Inflammatory macrophage treated with lipopolysaccharide for 1 hour (primary cell): ENCODE data around the gene RAD51AP1.
"Not testable (repeated sequence)": the region's sequence is repeated elsewhere in the genome, so short reads cannot be mapped to it uniquely, and the experiment has no call there.

Experiments
- DNase-seq, 2 donors: peaks; one replicate each; pipeline ENCODE4 v3.0.0-alpha.2; 2020 to 2022

RAD51AP1 gene, protein sequence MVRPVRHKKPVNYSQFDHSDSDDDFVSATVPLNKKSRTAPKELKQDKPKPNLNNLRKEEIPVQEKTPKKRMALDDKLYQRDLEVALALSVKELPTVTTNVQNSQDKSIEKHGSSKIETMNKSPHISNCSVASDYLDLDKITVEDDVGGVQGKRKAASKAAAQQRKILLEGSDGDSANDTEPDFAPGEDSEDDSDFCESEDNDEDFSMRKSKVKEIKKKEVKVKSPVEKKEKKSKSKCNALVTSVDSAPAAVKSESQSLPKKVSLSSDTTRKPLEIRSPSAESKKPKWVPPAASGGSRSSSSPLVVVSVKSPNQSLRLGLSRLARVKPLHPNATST

DNA sequence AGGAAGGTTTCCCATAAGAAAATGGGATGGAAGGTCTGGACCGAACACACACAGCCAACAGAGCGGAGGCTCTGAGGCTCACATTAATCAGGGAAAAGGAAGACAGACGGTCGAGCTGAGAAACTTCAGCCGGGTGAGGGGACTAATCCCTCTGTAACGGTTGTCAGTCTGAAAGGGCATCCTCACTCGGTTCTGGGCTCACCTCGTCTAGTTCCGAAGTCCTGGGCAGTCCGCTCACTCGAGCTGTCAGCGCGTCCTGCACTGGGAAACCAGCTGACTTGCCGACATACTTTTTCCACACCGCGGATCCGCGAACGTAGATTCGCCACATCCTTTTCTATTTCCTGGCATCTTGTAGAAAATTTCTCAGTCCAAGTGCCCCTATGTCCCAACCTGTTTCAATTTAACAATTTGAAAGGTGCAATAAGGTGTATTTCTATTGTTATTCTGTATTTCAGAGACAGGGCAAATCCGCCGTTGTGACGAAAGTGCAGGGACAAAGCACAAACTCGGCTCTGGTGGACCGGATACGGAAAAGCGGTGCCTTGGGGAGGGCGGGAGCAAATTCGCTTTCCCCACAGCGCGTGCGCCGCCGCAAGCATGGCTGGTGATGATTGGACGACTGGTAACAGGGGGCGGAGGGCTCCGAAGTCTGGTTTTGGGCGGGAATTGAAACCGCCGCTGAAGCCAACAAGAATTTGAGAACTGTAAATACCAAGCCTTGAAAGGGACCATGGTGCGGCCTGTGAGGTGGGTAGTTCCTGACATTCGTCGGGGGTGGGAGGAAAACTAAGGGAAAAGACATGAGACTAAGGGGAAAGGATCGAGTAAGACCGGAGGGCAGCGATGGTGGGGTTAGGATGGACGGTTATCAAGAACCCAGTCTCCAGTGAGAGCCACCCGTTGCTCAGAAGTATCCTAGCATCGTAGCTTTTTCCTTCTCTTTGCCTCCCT is at the start of gene RAD51AP1:
TSS of gene RAD51AP1 (plus strand) at position 684 of the 954 bp plus-strand sequence. CDS start at position 734, 50 bp downstream.
- peak; percentile 95 to 97 for DNase-seq

DNA sequence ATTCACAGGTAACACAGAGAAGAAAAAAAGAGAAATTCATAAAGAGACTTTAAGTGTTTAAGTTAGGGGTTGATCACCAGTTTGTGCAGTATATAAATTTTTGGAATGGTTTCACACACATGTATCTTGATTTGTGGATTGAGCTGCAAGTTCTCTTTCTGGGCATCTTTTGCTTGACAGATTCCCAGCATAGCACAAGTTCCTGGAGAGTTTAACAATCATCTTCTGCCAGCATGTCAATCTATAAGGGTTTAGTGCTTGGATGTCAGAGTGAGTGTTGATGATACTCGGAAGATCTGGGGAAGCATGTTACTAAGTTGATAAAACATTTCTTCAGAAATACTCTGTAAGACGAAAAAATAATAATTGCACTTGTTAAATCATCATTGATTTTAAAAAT is 49.1 kb upstream of the RAD51AP1 start:
- DNase-seq = no peak

DNA sequence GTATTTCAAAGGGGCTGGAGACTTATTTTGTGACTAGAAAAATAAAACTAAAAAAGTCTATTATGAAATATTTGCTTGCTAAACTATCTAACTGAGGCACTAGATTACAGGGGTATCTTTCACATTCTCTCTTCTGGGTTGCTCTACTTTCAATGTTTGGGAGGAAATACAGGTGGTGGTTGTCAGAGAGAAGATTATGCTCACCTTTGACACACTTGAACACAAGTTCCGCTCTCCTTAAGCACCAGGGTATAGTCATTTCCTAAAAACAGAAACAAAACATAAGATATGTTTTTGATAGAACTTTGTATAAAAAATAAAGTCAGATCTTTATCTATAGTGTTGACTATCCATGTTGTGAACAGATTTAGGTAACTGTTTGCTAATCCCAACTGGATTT is 47.7 kb upstream of the RAD51AP1 start:
- DNase-seq = no peak

DNA sequence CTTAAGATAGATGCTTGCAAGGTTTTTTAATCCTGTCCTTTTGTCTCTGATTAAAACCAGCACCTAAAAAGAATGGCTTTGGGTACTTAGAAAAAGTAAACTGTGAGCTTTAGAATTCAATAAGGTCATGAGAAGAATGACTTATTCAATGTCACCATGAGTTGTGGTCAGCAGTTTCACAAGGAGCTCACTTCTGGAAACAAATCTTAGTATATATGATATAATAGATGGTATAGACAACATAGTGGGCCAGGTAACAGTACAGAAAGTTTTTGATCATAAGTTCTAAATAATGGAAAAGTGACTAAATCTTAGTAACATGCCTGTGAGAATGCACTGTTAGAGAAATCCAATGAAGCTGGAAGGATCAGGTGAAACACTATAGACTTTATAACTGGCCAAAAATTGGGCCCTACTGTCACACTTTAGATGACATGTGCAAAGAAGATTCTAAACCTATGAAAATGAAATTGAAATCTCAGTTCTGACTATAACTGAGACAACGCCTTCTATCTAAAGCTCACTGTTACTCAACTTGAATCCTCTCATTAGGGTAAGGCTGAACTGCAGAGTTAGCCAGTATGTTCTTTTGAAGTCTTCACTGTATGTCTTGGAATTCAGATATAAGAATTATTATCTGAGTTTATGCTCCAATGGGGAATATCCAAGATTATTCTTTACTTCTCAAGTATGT is 42.4 kb upstream of the RAD51AP1 start:
- DNase-seq = no peak

DNA sequence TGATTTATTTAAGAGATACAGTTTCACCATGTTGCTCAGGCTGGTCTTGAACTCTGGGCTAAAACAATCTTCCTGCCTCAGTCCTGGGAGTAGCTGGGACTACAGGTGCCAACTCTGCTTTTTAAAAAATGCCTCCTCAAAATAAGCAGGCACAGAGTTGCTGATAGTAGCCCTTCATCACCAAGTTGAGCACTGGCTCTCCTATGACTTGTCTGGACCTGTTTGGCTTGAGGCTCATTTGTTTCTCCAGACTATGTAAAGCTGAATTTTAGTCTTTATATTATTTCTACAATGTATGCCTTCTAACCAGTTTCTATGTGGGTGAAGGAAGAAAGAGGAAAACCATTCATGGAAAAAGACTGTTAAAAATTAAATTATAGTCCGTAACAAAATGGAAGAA is 39.5 kb upstream of the RAD51AP1 start:
- no peak for DNase-seq

DNA sequence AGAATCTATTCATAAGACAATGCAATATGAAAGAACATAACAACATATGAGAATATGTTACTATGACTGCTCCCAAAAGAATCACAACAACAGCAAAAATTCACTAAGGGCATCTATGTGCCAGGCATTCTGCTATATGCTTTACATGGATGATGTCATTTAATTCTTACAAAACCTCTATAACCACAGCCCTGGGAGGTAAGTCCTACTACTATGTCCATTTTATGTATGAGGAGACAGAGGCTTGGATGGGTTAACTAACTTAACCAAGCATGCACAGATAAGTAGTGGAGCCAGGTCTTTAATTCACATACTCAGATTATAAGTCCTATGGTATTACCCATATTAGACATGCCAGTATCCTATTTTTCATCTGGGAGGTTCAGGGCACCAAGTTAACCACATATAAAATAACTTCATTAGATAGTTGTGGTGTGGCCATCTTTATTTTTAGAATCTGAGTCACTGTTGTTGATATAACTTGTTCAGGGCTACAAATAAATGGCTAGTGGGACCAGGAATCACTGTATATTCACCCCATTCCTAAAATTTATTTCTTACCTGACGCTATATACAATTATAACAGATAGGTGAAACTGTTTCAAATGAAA is 33.2 kb upstream of the RAD51AP1 start:
- no peak for DNase-seq

DNA sequence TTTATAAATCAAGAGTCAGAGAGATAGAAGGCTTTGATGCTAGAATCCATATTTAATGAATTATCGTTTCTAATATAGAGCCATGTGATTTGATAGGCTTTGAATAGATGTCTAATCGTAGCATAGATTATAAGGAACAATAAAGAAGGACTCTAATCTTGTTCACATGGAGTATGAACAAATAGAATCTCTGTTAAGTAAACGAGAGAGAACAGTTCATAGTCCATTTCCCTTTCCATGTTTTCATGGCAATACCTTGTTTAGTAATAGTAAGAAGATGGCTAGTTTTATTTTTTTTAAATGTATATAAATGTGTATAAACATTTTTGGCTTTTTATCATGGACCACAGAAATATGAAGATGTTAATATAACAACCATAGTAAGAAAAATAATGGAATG is 32.3 kb upstream of the RAD51AP1 start:
- no peak for DNase-seq

DNA sequence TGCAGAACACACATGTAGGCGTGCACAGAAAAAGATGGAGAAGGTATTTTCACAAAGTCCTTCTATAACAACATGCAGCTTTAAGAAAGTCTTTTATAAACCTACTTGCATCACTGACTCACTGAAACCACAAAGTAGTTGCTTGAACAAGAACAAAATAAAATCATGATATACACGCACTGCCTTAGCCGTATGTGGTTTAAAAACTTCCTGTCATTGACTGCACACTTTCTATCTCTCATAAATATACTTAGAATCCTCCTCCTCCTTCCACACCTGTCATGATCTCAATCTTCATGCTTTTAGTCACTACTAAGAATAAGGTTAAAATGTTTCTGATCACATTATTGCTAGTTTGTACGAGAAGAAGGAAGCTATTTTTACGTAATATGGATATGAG is 31.8 kb upstream of the RAD51AP1 start:
- no peak for DNase-seq

DNA sequence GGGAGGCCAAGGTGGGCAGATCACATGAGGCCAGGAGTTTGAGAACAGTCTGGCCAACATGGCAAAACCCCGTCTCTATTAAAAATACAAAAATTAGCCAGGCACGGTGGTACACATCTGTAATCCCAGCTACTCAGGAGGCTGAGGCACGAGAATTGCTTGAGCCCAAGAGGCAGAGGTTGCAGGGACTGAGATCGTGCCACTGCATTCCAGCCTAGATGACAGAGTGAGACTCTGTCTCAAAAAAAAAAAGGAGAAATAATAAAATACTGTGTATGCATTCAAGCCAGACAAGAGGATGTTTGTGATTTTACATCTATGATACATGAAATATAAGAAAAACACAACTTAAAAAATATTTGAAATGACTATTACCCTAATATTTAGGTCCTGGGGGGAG is 30.2 kb upstream of the RAD51AP1 start:
- DNase-seq = not testable (repeated sequence)

DNA sequence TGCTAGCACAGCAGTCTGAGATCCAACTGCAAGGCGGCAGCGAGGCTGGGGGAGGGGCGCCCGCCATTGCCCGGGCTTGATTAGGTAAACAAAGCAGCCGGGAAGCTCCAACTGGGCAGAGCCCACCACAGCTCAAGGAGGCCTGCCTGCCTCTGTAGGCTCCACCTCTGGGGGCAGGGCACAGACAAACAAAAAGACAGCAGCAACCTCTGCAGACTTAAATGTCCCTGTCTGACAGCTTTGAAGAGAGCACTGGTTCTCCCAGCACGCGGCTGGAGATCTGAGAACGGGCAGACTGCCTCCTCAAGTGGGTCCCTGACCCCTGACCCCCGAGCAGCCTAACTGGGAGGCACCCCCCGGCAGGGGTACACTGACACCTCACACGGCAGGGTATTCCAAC is 29.4 kb upstream of the RAD51AP1 start:
- not testable (repeated sequence) for DNase-seq

DNA sequence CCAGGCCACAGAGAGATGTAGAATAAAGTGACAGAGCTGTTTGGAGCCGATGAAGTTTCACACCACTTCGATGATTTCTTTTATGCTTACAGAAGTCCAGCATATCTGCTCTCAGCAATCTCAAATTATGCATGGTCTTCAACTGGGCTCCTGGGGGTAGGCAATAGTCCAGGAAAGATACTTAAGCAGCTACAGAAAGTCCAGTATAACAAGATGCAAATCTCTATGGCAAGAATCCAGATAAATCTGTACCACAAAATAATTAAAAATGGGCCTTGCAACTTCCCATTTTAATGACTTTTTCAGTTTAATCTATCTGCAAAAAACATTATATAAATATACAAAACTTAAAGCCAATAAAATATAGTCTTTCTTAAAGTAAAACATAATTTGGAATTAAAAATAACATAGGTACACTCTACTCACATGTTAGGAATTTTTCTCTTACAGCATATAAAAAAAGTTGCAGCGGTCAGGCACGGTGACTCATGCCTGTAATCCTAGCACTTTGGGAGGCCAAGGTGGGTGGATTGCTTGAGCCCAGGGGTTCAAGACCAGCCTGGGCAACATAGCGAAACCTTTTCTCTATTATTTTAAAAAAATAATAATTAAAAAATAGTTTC is 20.5 kb upstream of the RAD51AP1 start:
- no peak for DNase-seq

DNA sequence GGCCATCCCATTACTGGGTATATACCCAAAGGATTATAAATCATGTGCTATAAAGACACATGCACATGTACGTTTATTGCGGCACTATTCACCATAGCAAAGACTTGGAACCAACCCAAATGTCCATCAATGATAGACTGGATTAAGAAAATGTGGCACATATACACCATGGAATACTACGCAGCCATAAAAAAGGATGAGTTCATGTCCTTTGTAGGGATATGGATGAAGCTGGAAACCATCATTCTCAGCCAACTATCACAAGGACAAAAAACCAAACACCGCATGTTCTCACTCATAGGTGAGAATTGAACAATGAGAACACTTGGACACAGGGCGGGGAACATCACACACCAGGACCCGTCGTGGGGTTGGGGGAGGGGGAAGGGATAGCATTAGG is 15.2 kb upstream of the RAD51AP1 start:
- DNase-seq = not testable (repeated sequence)

DNA sequence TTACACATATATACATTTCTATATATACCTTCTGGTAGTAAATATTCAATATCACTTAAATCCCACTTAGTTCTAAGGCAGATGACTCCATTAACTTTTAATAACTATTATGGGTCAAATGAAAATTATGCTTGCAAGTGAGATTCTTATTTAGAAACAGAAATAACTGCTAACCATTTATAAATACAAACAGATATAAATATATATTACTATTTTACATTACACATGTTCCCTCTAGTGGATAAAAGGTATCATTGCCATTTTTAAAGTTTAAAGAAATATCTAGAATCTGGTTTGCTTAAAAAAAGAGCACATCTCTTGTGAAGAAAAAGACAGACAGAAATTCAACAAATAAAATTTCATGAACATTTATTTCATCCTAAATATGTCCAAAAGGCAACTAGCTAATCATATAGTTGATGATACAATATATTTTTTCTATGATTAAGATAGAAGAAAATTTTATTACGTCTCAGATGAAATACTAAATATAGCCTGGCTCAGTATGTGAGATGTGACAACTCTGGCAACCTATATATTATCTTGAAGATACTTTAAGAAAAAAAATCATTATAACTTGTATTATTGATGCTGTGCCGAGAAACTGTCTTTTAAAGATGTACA is 11.7 kb upstream of the RAD51AP1 start:
- DNase-seq = peak; percentile 20 to 44

DNA sequence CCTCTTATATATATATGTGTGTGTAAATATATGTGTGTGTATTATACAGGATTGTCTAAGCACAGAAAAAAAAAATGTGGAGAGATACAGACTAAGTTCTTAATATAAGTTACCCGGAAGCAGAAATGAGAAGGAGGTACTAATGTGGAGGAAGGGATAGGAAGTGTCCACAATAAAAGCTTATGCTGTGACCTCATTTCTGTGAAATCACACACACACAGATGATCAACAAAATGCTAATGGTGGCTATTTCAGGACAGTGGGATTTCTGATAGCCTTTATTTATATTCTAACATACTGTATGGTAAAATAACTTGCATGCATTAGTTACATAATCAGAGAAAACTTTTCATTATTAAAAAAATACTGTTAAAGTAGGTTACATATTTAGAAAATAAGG is 8.5 kb upstream of the RAD51AP1 start:
- DNase-seq = no peak

DNA sequence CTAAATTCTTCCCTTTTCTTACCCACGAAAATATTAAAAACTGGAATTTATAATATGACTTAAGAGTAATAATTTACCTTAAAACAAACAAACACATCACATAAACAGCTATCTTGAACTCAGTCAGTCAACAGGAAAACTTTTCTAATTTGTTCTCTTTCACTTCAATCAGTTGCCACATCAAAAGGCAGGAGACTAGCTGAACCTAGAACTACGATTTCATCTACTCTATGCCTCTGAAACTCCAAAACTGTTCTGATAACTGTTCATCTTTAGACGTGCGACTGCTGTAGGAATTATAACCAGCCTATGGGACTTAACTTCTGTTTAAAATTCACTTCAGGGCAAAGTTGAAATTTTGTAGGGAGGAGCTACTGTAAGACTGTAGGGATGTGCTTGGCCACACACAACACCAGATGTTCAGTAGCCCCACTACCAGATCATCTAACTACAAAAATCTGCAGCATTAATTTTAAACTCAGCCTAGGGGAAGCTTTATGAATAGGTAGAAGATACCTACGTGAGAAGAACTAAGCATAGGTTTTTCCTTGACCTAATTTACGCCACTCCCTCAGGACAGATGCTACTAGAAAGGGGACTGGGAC is 7.6 kb upstream of the RAD51AP1 start:
- no peak for DNase-seq

DNA sequence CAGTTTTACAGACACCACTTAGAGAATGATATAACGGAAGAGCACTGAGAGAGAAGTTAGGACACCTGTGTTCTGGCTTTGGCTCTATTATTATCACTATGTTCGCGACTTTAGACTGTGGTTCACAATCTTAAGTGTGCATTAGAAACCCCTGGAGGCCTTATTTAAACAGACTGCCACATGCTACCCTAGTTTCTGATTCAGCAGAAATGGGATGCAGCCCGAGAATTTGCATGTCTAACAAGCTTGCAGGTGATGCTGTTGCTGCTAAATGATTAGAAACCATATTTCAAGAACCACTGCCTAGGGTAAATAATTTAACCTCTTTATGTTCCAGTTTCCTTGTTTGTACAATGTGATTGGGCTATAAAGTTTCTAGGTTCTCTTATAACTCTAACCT is 3.6 kb upstream of the RAD51AP1 start:
- DNase-seq = no peak

DNA sequence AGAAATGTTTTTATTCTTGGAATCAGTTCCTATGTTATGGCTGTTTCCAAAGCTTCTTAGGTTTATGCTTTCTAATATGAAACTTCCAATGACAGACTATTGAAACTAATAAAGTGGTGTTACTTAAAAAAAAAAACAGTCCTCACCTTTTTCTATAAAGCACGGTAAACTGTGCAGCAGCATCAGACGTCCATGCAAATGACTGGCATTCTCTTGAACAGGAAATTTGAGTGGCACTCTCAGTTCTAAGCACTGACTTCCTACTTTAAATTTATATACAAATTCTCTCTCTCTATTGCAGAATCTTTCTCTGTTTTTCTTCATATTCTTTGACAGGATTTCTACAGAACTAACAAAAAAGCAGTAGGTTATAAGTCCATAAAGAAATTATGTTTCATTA is 2.8 kb upstream of the RAD51AP1 start:
- DNase-seq = no peak

DNA sequence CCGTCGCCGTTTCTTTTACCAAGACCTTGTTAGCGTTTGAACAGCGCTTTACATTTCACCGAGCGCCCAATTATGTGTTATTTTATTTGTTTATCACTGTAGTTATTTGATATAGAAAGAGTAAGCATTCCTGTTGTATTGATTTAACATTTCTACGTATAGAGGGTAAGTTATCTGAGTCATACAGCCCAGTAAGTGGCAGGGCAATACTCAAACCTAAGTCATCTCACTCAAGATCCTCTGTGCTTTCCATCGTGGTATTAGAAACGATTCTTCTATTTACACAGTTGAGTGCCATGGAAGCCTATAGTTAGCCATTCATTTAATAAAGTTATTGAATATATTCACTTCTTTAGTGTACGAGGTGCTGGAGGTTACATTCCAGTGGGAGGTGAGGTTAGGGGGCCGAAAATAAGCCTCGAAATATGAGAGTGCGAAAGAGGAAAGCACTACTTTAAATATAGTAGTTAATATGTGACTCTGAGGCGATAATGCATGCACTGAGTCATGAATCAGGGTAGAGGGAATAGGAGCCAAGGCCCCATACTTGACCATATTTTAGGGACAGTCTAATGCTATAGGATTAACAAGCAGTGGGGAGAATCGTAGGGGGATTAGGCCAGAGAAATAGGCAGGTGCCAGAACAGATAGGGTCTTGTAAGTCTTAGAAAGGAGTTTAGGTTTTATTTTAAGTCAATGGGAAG is 629 bp downstream of the RAD51AP1 start:
- no peak for DNase-seq

DNA sequence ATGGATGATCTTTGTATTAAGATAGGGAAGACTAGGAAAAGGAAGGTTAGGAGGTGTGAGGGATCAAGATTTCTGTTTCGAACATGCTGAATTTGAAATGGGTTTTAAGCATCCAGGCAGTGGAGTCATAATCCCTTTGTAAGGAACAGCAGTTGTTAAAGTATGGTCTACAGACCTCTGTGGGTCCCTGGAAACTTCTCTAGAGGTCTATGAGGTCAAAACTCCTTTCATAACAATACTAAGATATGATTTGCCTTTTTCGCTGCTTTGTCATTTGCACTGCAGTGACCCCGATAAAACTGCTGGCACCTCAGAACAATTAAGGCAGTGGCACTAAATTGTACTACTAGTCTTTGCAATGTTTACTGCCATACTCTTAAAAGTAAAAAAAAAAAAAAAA is 1.5 kb downstream of the RAD51AP1 start:
- DNase-seq = no peak

DNA sequence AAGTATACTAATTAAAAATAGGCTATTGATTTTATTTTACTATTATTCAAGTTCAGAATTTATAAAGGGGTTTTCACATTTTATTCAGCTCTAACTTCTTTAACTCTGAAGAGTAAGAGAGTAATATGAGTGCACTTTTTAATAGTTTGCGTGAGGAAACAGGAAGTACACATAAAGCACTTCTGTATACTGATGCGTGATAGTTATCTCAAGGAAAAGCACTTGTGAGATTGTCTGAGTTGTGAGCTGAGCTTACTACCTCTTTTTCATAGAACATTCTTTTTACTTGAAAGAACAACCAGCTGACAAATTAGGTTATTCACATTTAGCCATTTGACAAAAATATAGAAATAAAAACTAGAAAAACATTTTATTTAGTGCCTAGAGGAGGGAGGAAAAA is 1.9 kb downstream of the RAD51AP1 start:
- DNase-seq = no peak

DNA sequence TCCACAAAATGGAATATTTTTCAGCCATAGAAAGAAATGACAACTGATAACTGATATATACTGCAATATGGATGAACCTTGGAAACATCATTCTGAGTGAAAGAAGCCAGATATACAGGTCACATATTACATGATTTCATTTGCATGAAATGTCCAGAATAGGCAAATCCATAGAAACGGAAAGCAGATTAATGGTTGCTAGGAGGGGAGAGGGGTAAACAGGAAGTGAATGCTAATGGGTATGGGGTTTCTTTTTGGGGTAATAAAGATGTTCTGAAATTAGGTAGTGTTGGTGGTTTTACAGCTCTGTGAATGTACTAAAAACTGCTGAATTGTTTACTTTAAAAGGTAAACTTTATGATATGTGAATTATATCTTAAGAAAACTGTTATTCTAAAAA is 6.5 kb downstream of the RAD51AP1 start:
- no peak for DNase-seq
